H1 (cell line): ENCODE data around the gene MFAP3L. TPM values are rescaled to one million over a fixed set of nuclear protein-coding genes. Genes with fewer than 3 reads are reported as not detected.

Source experiments
- CBX8 ChIP-seq: fragments of 300-800, 300-1000 bp; sonication (generic); IDR thresholded peaks from 2 replicates; pipeline ENCODE4 v1.7.1; 2016; ENCODE audit warnings: low read depth, low read length, borderline replicate concordance
- CHD7 ChIP-seq: fragments of 300-600 bp; sonication (generic); IDR thresholded peaks from 2 replicates; pipeline ENCODE4 v1.7.1; 2012; ENCODE audit warnings: low read length, moderate library complexity, mild to moderate bottlenecking, inconsistent platforms; ENCODE audit not compliant: insufficient replicate concordance
- SIN3A ChIP-seq, 2 experiments: IDR thresholded peaks in 1 of 2; conservative IDR thresholded peaks in 1 of 2; 2 replicates each; pipeline ENCODE4 v1.6.1; 2011 to 2012; ENCODE audit warnings: low read length in 2 of 2, improper control_type of control experiment in 1 of 2, low read depth in 1 of 2, mild to moderate bottlenecking in 1 of 2
- TAF7 ChIP-seq: optimal IDR thresholded peaks from 2 replicates; pipeline ENCODE3; 2011; ENCODE audit warnings: low read depth, mild to moderate bottlenecking, inconsistent platforms, low read length, moderate library complexity, borderline replicate concordance
- TEAD4 ChIP-seq: IDR thresholded peaks from 2 replicates; pipeline ENCODE4 v1.6.1; 2012; ENCODE audit warnings: low read depth, low read length, inconsistent platforms, mixed read lengths
- YY1 ChIP-seq: IDR thresholded peaks from 2 replicates; pipeline ENCODE4 v1.6.1; 2011; ENCODE audit warnings: low read depth, mild to moderate bottlenecking, low read length
- polyA plus RNA-seq, 7 experiments: library from polyadenylated mRNA; depleted of rRNA in 3 of 7; stranded (reverse) in 5 of 7; unstranded in 2 of 7; fragments of >200 nt in 5 of 7; fragments of 200-250 nt in 2 of 7; gene quantifications; 1 replicate in 5 of 7; 2 replicates in 1 of 7; 4 replicates in 1 of 7; pipeline versions ENCODE4 v1.2.1 to v1.2.3, GENCODE V29; 2011 to 2013; ENCODE audit warnings: missing spikeins in 2 of 7, mixed read lengths in 2 of 7
- total RNA-seq: library from RNA; stranded (reverse); fragmentation: NEBNext Ultra II Directional; extraction: Animal tissue kit (Norgen Biotek cat#: 25700); gene quantifications from 2 replicates; pipeline ENCODE4 v1.2.1, GENCODE V29; 2021

MFAP3L gene
- total and polyA plus RNA-seq, 2 of the 8 experiments (the other 6 are each of a cell fraction or from before 2014, with no cell fraction given): 7.0 to 9.8 TPM

GRCh38 chr4:170058826-170059225 is 32.6 kb upstream of the MFAP3L start (continued):
- TF ChIP-seq CHD7 (no peak), YY1 (no peak), TAF7 (no peak), CBX8 (no peak), SIN3A (conservative IDR thresholded peaks at IDR 0.05 in 1 of 2, IDR thresholded peaks at IDR 0.05 in 1 of 2; ENCODE audit: low read depth in 1 of 2, low read length in 2 of 2) (no peak), TEAD4 (no peak)
